ENCODE results near the gene HEBP2.

DNA sequence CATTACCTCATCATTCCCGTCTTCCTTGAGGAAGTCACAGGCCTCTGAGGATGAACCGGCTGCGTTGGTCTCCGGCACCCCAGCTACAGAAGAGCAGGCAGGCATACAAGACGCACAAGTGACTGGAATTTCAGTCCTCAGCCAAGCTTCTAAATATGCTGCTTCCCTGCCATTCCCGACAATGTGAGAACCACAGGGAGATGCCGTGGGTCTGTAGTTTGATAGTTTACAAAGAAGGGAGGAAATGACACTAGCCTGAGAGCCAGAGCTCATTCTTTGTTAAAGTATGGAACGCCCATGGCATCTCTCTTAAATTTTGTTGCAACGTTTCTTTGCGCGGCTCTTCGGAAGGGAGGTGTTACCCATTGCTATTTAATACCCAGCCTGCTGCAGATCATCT, 25.7 kb downstream of the HEBP2 start:
- TF ChIP-seq POLR2A (IDR thresholded peaks at IDR 0.05): no peak
- TF ChIP-seq, protein P1, sequence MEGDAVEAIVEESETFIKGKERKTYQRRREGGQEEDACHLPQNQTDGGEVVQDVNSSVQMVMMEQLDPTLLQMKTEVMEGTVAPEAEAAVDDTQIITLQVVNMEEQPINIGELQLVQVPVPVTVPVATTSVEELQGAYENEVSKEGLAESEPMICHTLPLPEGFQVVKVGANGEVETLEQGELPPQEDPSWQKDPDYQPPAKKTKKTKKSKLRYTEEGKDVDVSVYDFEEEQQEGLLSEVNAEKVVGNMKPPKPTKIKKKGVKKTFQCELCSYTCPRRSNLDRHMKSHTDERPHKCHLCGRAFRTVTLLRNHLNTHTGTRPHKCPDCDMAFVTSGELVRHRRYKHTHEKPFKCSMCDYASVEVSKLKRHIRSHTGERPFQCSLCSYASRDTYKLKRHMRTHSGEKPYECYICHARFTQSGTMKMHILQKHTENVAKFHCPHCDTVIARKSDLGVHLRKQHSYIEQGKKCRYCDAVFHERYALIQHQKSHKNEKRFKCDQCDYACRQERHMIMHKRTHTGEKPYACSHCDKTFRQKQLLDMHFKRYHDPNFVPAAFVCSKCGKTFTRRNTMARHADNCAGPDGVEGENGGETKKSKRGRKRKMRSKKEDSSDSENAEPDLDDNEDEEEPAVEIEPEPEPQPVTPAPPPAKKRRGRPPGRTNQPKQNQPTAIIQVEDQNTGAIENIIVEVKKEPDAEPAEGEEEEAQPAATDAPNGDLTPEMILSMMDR (IDR thresholded peaks at IDR 0.05): no peak
